ENCODE measurements around the gene HERC6. TPM values are rescaled to one million over a fixed set of nuclear protein-coding genes. Genes with fewer than 3 reads are reported as not detected.

Gene HERC6
- total and polyA plus RNA-seq, 2 of the 8 experiments (the other 6 are each of a cell fraction or from before 2014, with no cell fraction given): 3.7 to 3.8 TPM

DNA sequence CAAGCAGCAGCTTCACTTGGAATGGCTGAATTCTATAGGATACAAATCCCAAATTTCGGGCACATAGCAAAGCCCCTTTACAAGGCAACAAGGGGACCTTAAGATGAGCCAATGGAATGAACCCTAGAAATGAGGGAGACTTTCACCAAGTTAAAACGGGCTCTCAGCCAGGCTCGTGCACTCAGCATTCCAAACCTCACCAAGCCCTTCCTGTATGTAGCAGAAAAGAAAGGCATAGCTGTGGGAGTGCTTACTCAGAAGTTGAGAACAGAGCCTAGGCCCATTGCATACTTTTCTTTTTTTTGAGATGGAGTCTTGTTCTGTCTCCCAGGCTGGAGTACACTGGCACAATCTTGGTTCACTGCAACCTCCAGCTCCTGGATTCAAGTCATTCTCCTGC is 67.5 kb downstream of the HERC6 start:
- no peak overlapping the region for H3K18ac ChIP-seq (ENCODE audit: extremely low read depth, low read length)
- H4K20me1 ChIP-seq (replicated peaks in 1 of 2; ENCODE audit: control insufficient read depth in 1 of 2, insufficient read depth in 2 of 2, low read length in 2 of 2): no peaks in the 10 kb centered on the region
- H3K14ac ChIP-seq (ENCODE audit: insufficient read length): no peak overlapping the region
- H2BK120ac ChIP-seq (replicated peaks; ENCODE audit: low read depth, low read length): no peak overlapping the region
- H2AFZ ChIP-seq (ENCODE audit: low read length): no peak overlapping the region
- DNase-seq (ENCODE audit: low read depth in 1 of 2, low spot score in 2 of 2): no peak
- no peak overlapping the region for H4K5ac ChIP-seq (ENCODE audit: insufficient read length, low read depth, low read length)
- TF ChIP-seq, protein P1, sequence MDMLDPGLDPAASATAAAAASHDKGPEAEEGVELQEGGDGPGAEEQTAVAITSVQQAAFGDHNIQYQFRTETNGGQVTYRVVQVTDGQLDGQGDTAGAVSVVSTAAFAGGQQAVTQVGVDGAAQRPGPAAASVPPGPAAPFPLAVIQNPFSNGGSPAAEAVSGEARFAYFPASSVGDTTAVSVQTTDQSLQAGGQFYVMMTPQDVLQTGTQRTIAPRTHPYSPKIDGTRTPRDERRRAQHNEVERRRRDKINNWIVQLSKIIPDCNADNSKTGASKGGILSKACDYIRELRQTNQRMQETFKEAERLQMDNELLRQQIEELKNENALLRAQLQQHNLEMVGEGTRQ (IDR thresholded peaks at IDR 0.05; ENCODE audit: low read length): no peak
- TF ChIP-seq SRF (IDR thresholded peaks at IDR 0.05; ENCODE audit: low read depth, low read length) (no peak), POLR2A (IDR thresholded peaks at IDR 0.05; ENCODE audit: control extremely low read depth in 1 of 2, low read depth in 2 of 2, low read length in 2 of 2) (no peak), JUN (IDR thresholded peaks at IDR 0.05; ENCODE audit: low read depth, low read length) (no peak)
- H2BK12ac ChIP-seq (ENCODE audit: low read depth, low read length): no peak overlapping the region
- no peak overlapping the region for H2BK20ac ChIP-seq (ENCODE audit: low read length)
- no peak overlapping the region for H3K4ac ChIP-seq (replicated peaks; ENCODE audit: insufficient read length, low read depth, low read length)
- H3K9ac ChIP-seq (replicated peaks in 1 of 4; ENCODE audit: extremely low read depth in 1 of 4, low read depth in 3 of 4, low read length in 3 of 4): no peak overlapping the region
- no peak overlapping the region; the same call in 1 of the 2 replicates for H2AK5ac ChIP-seq (ENCODE audit: low read depth, low read length)
- no peak overlapping the region for H3K4me2 ChIP-seq (ENCODE audit: insufficient read depth in 1 of 2, low read depth in 2 of 2, low read length in 2 of 2)
- H4K91ac ChIP-seq (replicated peaks; ENCODE audit: insufficient read length, low read length): no peak overlapping the region
- ChIA-PET POLR2A (ENCODE audit: partially characterized antibody) (interaction anchor here (1.2 kb wide), 1 partner anchor 9 kb away, joined by 3 read pairs; no protein-coding TSS in a partner anchor), CTCF (ENCODE audit: partially characterized antibody) (interaction anchor here (0.7 to 4.1 kb wide), 6 partner anchors 10 to 234 kb away, joined by 3 to 17 read pairs (median 3); partner anchors contain the start of gene HERC5)
- H3K23ac ChIP-seq (ENCODE audit: insufficient read length): no peak overlapping the region
- no peaks in the 10 kb centered on the region for H3K79me2 ChIP-seq (ENCODE audit: control insufficient read depth in 1 of 2, insufficient read depth in 2 of 2, low read length in 2 of 2)
- H3K27me3 ChIP-seq (replicated peaks in 1 of 4; ENCODE audit: control insufficient read depth in 3 of 4, extremely low read depth in 1 of 4, insufficient read depth in 3 of 4, low read length in 3 of 4): no peaks in the 10 kb centered on the region
- H3K36me3 ChIP-seq (ENCODE audit: control insufficient read depth in 2 of 4, insufficient read depth in 4 of 4, low read length in 3 of 4): peaks cover 0 to 6% (median 4%) of the 10 kb centered on the region in 4 experiments; a peak in 2 of 8 replicates
- FAIRE-seq: no peak
- H3K9me3 ChIP-seq (ENCODE audit: insufficient read depth in 2 of 2, low read depth in 1 of 2, low read length in 1 of 2): peaks cover 5 to 8% of the 10 kb centered on the region in 2 experiments; a peak in 3 of 4 replicates
- no peak overlapping the region for H3K27ac ChIP-seq (ENCODE audit: low read depth, low read length)
- H4K8ac ChIP-seq (ENCODE audit: extremely low read depth, insufficient read depth, low read length): no peak overlapping the region
- no peak overlapping the region for H3K4me3 ChIP-seq (ENCODE audit: extremely low read depth in 1 of 4, insufficient read depth in 2 of 4, low read depth in 3 of 4, low read length in 4 of 4)
- H3K4me1 ChIP-seq (replicated peaks in 1 of 4; ENCODE audit: control insufficient read depth in 3 of 4, insufficient read depth in 4 of 4, low read length in 3 of 4): peaks cover 0 to 5% (median 4%) of the 10 kb centered on the region in 4 experiments; a peak in 4 of 7 replicates
- H3K79me1 ChIP-seq (ENCODE audit: low read depth, low read length): no peaks in the 10 kb centered on the region
- 75% methylated on average over 3 of the region's 3 CpGs; no CpG with 5 or more reads in 1 of the 2 experiments for WGBS, 2 experiments (ENCODE audit: extremely low coverage in 1 of 2, insufficient coverage in 1 of 2, insufficient read length in 1 of 2, insufficient replicate concordance in 2 of 2, low coverage in 1 of 2, low lambda C conversion rate in 2 of 2, missing lambda C conversion rate in 1 of 2)
- no peaks in the 10 kb centered on the region for H3K23me2 ChIP-seq (ENCODE audit: low read depth, low read length)
- no peak overlapping the region for H2BK15ac ChIP-seq (ENCODE audit: low read length)
- H2BK5ac ChIP-seq (ENCODE audit: low read depth, low read length): no peak overlapping the region
- no peak overlapping the region for H3K56ac ChIP-seq (replicated peaks; ENCODE audit: insufficient read length, low read depth, low read length)

Data from H1 (cell line).